Measurements from ENCODE around the gene SCNN1A.

- TF ChIP-seq CTCF (conservative IDR thresholded peaks at IDR 0.05; ENCODE audit: low read length) (no peak), EZH2phosphoT487 (IDR thresholded peaks at IDR 0.05; ENCODE audit: borderline replicate concordance, low read depth, low read length) (no peak)
Measured at GRCh38 chr12:6377667-6377994, 2.3 kb upstream of the SCNN1A start.
